Endothelial cell of umbilical vein (primary cell): ENCODE measurements around the gene PGAM5. TPM values are rescaled to one million over a fixed set of nuclear protein-coding genes. Genes with fewer than 3 reads are reported as not detected.

ENCODE experiments used
- BruUV-seq: library from RNA; stranded (reverse); fragments of 400-500 nt; replicated peaks from 2 replicates; lab custom pipeline; 2021; lab: Mats Ljungman, UMichigan
- CTCF ChIA-PET: fragments of 300-600, 350-600 bp; sonication (Branson Sonifier 250); formaldehyde crosslinking; loops from one replicate; lab custom pipeline; 2021; ENCODE audit warnings: antibody characterized with exemption, inconsistent platforms; lab: Charles Lee
- POLR2A ChIA-PET: fragments of 300-600, 350-600 bp; sonication (Branson Sonifier 250); formaldehyde crosslinking; loops from one replicate; lab custom pipeline; 2021; ENCODE audit warnings: antibody characterized with exemption, inconsistent platforms; lab: Charles Lee
- DNase-seq: peaks from one replicate; pipeline ENCODE4 v3.0.0-alpha.2; 2011; ENCODE audit warnings: low read depth, low spot score
- FAIRE-seq: peaks from 2 replicates; lab custom pipeline; 2011; peaks lifted over from hg19 to GRCh38; lab: Jason Lieb, UNC
- H2AFZ ChIP-seq: 2 replicates; pipeline ENCODE4 v1.6.0; 2012; ENCODE audit warnings: low read depth, low read length, control low read depth, inconsistent platforms
- H3K27ac ChIP-seq: 2 replicates; pipeline ENCODE4 v1.5.1; 2011; ENCODE audit warnings: low read depth, mild to moderate bottlenecking, control low read depth, low read length, moderate library complexity; ENCODE audit not compliant: insufficient read depth
- H3K27me3 ChIP-seq, 2 experiments: 2 replicates each; pipeline versions ENCODE4 v1.6.0 to v1.6.1; 2011; ENCODE audit warnings: low read length in 2 of 2, mixed read lengths in 1 of 2; ENCODE audit not compliant: control insufficient read depth in 2 of 2, insufficient read depth in 2 of 2
- H3K36me3 ChIP-seq, 2 experiments: 2 replicates in 1 of 2; 3 replicates in 1 of 2; pipeline ENCODE4 v1.5.1; 2011; ENCODE audit warnings: low read length in 2 of 2, mild to moderate bottlenecking in 1 of 2, moderate library complexity in 1 of 2; ENCODE audit not compliant: control insufficient read depth in 2 of 2, insufficient read depth in 2 of 2; ENCODE audit errors: extremely low read depth in 1 of 2
- H3K4me1 ChIP-seq: 3 replicates; pipeline ENCODE4 v1.5.1; 2011; ENCODE audit warnings: mild to moderate bottlenecking, low read length; ENCODE audit not compliant: control insufficient read depth, insufficient read depth; ENCODE audit errors: extremely low read depth
- H3K4me2 ChIP-seq: 2 replicates; pipeline ENCODE4 v1.6.1; 2011; ENCODE audit warnings: low read length, control low read depth, mixed read lengths; ENCODE audit not compliant: insufficient read depth
- H3K4me3 ChIP-seq, 3 experiments: fragments of 200-600 bp in 1 of 3; sonication (generic), shearing (Covaris generic) in 1 of 3; replicated peaks in 1 of 3; 2 replicates each; pipeline ENCODE4 v1.5.1; 2011 to 2016; ENCODE audit warnings: control low read depth in 3 of 3, low read length in 3 of 3, mild to moderate bottlenecking in 2 of 3, inconsistent platforms in 1 of 3, low read depth in 1 of 3, moderate library complexity in 1 of 3; ENCODE audit not compliant: insufficient read depth in 1 of 3
- H3K79me2 ChIP-seq: 2 replicates; pipeline ENCODE4 v1.6.0; 2012; ENCODE audit warnings: low read length, inconsistent platforms; ENCODE audit not compliant: control insufficient read depth, insufficient read depth
- H3K9ac ChIP-seq: replicated peaks from 2 replicates; pipeline ENCODE3; 2011; ENCODE audit warnings: low read length, control low read depth; ENCODE audit not compliant: insufficient read depth; ENCODE audit errors: extremely low read depth
- H3K9me1 ChIP-seq: replicated peaks from 3 replicates; pipeline ENCODE4 v1.6.0; 2011; ENCODE audit warnings: mild to moderate bottlenecking, low read length; ENCODE audit not compliant: control insufficient read depth, insufficient read depth; ENCODE audit errors: extremely low read depth
- H3K9me3 ChIP-seq: replicated peaks from 2 replicates; pipeline ENCODE4 v1.5.1; 2012; ENCODE audit warnings: low read length, inconsistent platforms; ENCODE audit not compliant: control insufficient read depth, insufficient read depth
- H4K20me1 ChIP-seq: replicated peaks from 2 replicates; pipeline ENCODE3; 2011; ENCODE audit warnings: mild to moderate bottlenecking, low read length; ENCODE audit not compliant: control insufficient read depth, insufficient read depth; ENCODE audit errors: extremely low read depth
- EZH2 ChIP-seq: IDR thresholded peaks from 2 replicates; pipeline ENCODE4 v1.6.1; 2012; ENCODE audit warnings: borderline replicate concordance, low read depth, mild to moderate bottlenecking, moderate library complexity, low read length, inconsistent platforms; ENCODE audit not compliant: severe bottlenecking
- FOS ChIP-seq: IDR thresholded peaks from 2 replicates; pipeline ENCODE4 v1.6.1; 2011; ENCODE audit warnings: mild to moderate bottlenecking, low read length, moderate library complexity, borderline replicate concordance; ENCODE audit not compliant: insufficient read depth
- GATA2 ChIP-seq: IDR thresholded peaks from 2 replicates; pipeline ENCODE4 v1.7.0; 2011; ENCODE audit warnings: low read depth, mild to moderate bottlenecking, moderate library complexity, mixed read lengths, low read length; ENCODE audit not compliant: insufficient read length, insufficient read depth
- JUN ChIP-seq: IDR thresholded peaks from 2 replicates; pipeline ENCODE4 v1.6.1; 2011; ENCODE audit warnings: borderline replicate concordance, low read depth; ENCODE audit not compliant: insufficient read length, insufficient read depth
- MYC ChIP-seq: IDR thresholded peaks from one replicate; pipeline ENCODE4 v1.6.1; 2011; ENCODE audit warnings: mild to moderate bottlenecking, low read depth, low read length
- POLR2A ChIP-seq: IDR thresholded peaks from 2 replicates; pipeline ENCODE4 v1.6.1; 2012; ENCODE audit warnings: low read depth, mild to moderate bottlenecking, control low read depth, low read length
- POLR2AphosphoS5 ChIP-seq: IDR thresholded peaks from 2 replicates; pipeline ENCODE4 v1.6.1; 2012; ENCODE audit warnings: low read depth, mild to moderate bottlenecking, control low read depth, low read length, moderate library complexity; ENCODE audit not compliant: insufficient read depth
- dilution Hi-C: fragments of 300-500 bp; cut with MboI; formaldehyde crosslinking; loops from one replicate; pipeline ENCODE4 v1.15.0; 2019; ENCODE audit warnings: low sequenced_read_pairs; ENCODE audit not compliant: extremely low pct_ligation_motif_present
- intact Hi-C: fragments of 100-400 bp; cut with micrococcal nuclease; formaldehyde crosslinking; loops from one replicate; pipeline ENCODE4 v1.10.0; 2022
- polyA plus RNA-seq, 4 experiments: library from polyadenylated mRNA; depleted of rRNA in 3 of 4; stranded (reverse) in 3 of 4; unstranded in 1 of 4; fragments of >200 nt; gene quantifications; 2 replicates each; pipeline versions ENCODE4 v1.2.1 to v1.2.3, GENCODE V29; 2011 to 2012; ENCODE audit warnings: missing spikeins in 1 of 4
- total RNA-seq: library from RNA; stranded (reverse); gene quantifications from 2 replicates; pipeline ENCODE4 v1.2.3, GENCODE V29; 2021
- TF ChIP-seq, protein P1 (sequence below), 2 donors: IDR thresholded peaks; 1 replicate in 1 of 2; 2 replicates in 1 of 2; pipeline ENCODE4 v1.5.1; 2011; ENCODE audit warnings: low read length in 2 of 2, mild to moderate bottlenecking in 2 of 2, moderate library complexity in 2 of 2, control low read depth in 1 of 2, inconsistent platforms in 1 of 2, low read depth in 1 of 2; ENCODE audit not compliant: insufficient read depth in 1 of 2; ENCODE audit errors: extremely low read depth in 1 of 2
- TF ChIP-seq, protein P2 (sequence below): IDR thresholded peaks from 2 replicates; pipeline ENCODE4 v1.6.1; 2011; ENCODE audit not compliant: insufficient read depth, insufficient read length

Gene PGAM5
- total and polyA plus RNA-seq, 2 donors (not counting 3 experiments of a cell fraction or from before 2014, with no cell fraction given): 23.1 to 52.8 TPM

DNA sequence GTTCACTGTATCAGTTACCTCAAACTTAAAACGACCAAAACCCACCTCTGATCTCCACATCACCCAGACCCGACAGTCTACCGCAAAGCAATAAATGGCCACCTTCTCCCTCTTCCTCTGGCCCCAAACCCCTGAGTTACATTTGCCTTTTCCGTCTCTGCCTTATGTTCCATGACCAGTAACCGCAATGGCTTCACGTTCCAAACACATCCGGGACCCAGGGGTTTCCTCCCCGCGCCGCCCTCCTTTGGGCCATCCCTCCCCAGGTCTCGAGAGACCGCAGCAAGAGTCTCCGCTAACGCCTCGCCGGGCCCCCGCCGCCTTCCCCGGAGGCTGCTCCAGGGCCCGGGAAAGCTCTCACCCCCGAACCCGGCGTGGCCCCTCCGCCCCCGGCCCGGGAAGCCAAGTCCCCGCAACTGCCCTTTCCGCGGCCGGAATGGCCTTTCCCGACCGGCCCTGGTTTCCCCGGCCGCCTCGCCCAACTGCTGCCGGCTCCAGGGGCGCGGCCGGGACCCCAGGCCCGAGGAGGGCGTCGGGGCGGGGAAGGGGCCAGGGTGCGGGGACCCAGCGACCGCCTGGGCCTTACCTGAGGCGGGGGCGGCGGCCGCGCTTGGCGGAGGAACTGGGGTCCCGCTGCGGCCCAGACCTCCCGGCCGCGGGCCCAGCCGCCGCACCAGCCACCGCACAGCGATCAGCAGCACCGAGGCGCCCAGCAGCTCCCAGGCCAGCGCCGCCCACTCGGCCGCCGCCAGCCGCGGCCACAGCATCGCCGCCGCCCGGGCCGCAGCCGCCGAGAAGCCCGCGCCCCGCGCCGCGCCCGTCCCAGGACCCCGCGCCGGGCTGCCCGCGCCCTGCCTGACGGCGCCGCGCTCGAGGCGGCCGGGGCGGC, 50.6 kb downstream of the PGAM5 start, which contains the start of gene ANKLE2:
Gene ANKLE2 (minus strand): TSS at position 801 of the 889 bp plus-strand sequence. CDS start 34 bp downstream, at position 767.
- no TSS peak for BruUV-seq
- Histone ChIP-seq H3K9me1 (no peaks in the 10 kb centered on the region), H3K36me3 (peaks cover 2 to 6% of the 10 kb centered on the region in 2 experiments), H3K4me2 (peak within 1 kb of the TSS; percentile 84), H3K27ac (peak within 1 kb of the TSS; percentile 75), H3K4me3 (peak within 1 kb of the TSS; percentile 81 to 87 (median 86)), H3K4me1 (peaks cover 12% of the 10 kb centered on the region), H4K20me1 (peaks cover 9% of the 10 kb centered on the region), H3K9ac (peak within 1 kb of the TSS; percentile 80), H3K27me3 (no peaks in the 10 kb centered on the region), H3K79me2 (peaks cover 52% of the 10 kb centered on the region), H2AFZ (peak within 1 kb of the TSS; percentile 92), H3K9me3 (no peaks in the 10 kb centered on the region)
- POLR2A ChIA-PET: no interaction called here
- dilution Hi-C loops: no loop called here
- intact Hi-C loops: loop anchor here (1.0 kb wide), 1 partner anchor 74 kb away; the partner anchor contains the start of genes POLE and PXMP2
- peak; percentile 63 for FAIRE-seq
- TF ChIP-seq, protein P1, sequence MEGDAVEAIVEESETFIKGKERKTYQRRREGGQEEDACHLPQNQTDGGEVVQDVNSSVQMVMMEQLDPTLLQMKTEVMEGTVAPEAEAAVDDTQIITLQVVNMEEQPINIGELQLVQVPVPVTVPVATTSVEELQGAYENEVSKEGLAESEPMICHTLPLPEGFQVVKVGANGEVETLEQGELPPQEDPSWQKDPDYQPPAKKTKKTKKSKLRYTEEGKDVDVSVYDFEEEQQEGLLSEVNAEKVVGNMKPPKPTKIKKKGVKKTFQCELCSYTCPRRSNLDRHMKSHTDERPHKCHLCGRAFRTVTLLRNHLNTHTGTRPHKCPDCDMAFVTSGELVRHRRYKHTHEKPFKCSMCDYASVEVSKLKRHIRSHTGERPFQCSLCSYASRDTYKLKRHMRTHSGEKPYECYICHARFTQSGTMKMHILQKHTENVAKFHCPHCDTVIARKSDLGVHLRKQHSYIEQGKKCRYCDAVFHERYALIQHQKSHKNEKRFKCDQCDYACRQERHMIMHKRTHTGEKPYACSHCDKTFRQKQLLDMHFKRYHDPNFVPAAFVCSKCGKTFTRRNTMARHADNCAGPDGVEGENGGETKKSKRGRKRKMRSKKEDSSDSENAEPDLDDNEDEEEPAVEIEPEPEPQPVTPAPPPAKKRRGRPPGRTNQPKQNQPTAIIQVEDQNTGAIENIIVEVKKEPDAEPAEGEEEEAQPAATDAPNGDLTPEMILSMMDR (IDR thresholded peaks at IDR 0.05; ENCODE audit: extremely low read depth in 1 of 2, insufficient read depth in 1 of 2, low read depth in 1 of 2, low read length in 2 of 2): no peak
- TF ChIP-seq GATA2 (no peak), POLR2AphosphoS5 (no peak), POLR2A (no peak), EZH2 (no peak), JUN (no peak), MYC (no peak), FOS (no peak)
- TF ChIP-seq, protein P2, sequence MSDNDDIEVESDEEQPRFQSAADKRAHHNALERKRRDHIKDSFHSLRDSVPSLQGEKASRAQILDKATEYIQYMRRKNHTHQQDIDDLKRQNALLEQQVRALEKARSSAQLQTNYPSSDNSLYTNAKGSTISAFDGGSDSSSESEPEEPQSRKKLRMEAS: no peak
- peak; percentile 52 for DNase-seq
- CTCF ChIA-PET: interaction anchor here (1.3 kb wide), 1 partner anchor 20 kb away, joined by 4 read pairs; no protein-coding TSS in a partner anchor
